Placental epithelial cell (primary cell): Measurements from ENCODE around the gene RIPPLY1. TPM values are rescaled to one million over a fixed set of nuclear protein-coding genes. Genes with fewer than 3 reads are reported as not detected.

Experiments used
- total RNA-seq: library from RNA; depleted of rRNA; stranded (reverse); fragments of >200 nt; gene quantifications from 2 replicates; pipeline ENCODE4 v1.2.3, GENCODE V29; 2012

The RIPPLY1 gene, protein sequence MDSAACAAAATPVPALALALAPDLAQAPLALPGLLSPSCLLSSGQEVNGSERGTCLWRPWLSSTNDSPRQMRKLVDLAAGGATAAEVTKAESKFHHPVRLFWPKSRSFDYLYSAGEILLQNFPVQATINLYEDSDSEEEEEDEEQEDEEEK
- total RNA-seq: not detected in 2 replicates

DNA sequence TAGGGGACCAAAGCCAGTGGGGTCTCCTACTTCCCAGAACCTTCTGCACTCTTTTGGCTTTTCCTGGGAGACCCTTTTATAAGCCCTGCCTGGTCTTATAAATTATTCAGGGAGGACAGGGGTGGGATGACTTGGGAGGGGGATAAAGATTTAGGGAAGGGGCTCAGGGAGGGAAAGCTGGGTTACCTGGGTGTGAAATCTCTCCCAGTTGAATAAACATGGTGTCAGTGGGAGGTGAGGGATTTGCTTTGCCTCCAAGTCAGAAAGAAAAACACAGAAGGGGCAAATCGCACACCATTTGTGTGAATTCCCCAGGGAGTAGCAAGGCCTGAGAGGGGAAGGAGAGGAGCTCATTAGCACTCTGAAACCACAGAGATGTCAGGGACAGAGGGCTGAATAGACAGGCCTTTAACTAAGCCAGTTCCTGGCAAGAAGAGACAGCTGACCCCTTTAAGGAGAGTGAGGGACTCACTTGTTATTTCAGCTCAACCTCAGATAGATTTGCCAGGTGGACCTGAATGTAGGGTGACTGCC, at the start of gene RIPPLY1:
Gene RIPPLY1, minus strand, starts transcription at position 51 of the 534 bp plus-strand sequence. CDS start 54 bp downstream, outside the sequence.

DNA sequence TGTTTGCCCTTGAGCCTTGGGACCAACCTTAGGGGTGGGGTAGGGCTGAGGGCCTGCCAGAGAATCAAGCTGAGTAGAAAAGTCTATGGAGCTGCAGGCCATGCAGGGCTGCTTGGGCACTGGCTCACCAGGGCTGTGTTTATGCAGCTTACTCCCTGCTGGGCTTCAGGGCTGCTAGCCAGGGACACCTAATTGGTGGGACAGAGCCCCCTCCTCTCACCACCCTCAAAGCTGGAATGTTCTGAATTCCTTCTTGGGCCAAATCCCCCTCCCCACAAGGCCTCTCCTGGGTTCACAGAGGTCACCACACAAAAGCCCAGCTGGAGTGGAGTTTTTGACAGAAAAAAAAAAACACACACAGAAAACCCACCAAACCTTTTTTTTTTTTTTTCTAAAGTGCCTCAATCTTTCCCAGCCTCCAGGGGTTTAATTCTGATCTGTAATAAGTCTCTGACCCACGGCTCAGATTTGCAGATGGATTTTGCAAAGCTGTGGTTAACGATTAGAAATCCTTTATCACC, 16.9 kb upstream of the RIPPLY1 start, which contains the start of gene CLDN2:
Gene CLDN2, plus strand, starts transcription at position 471 of the 521 bp plus-strand sequence. CDS start 7,827 bp downstream, outside the sequence.

Other genes with a start within 250 kb of the RIPPLY1 start
- under 0.01 and 0.22 TPM in 2 replicates for gene RNF128, start 176.6 kb downstream of the RIPPLY1 start, total RNA-seq
- 7.9 and 8.8 TPM in 2 replicates for gene TBC1D8B, start 100.7 kb downstream of the RIPPLY1 start, total RNA-seq
- gene CLDN2, start 17.1 kb upstream of the RIPPLY1 start, total RNA-seq: under 0.01 TPM in 1 of 2 replicates, not detected in the other
- gene MORC4, start 96.9 kb upstream of the RIPPLY1 start, total RNA-seq: 15.4 and 20.8 TPM in 2 replicates
- gene RBM41, start 215.5 kb upstream of the RIPPLY1 start, total RNA-seq: 14.5 and 16.3 TPM in 2 replicates